Heart left ventricle (tissue), 16 donors: Measurements from ENCODE around the gene RIMS4. TPM values are rescaled to one million over a fixed set of nuclear protein-coding genes. Genes with fewer than 3 reads are reported as not detected.

Source experiments
- ATAC-seq, 4 donors: fragments of 200-7000 bp; cut with Tn5 transposase; one replicate each; pipeline ENCODE4 v1.9.1; 2020 to 2022; ENCODE audit warnings: moderate library complexity in 4 of 4, mild to moderate bottlenecking in 3 of 4, moderate number of reproducible peaks in 1 of 4
- DNase-seq, 5 donors: peaks; one replicate each; pipeline ENCODE4 v3.0.0-alpha.2; 2020
- H3K27ac ChIP-seq, 12 donors: fragments of 200-600 bp; sonication (generic) in 4 of 12; one replicate each; pipeline versions ENCODE4 v1.5.0 to v1.8.0; 2016 to 2022; ENCODE audit warnings: mild to moderate bottlenecking in 2 of 12
- H3K27me3 ChIP-seq, 9 donors: fragments of 200-600 bp; sonication (generic) in 2 of 9; one replicate each; pipeline versions ENCODE4 v1.5.1 to v1.8.0; 2016 to 2022; ENCODE audit warnings: mild to moderate bottlenecking in 3 of 9
- H3K36me3 ChIP-seq, 9 donors: fragments of 200-600 bp; sonication (generic) in 2 of 9; one replicate each; pipeline versions ENCODE4 v1.5.0 to v1.8.0; 2018 to 2022; ENCODE audit warnings: mild to moderate bottlenecking in 2 of 9
- H3K4me1 ChIP-seq, 12 donors: fragments of 200-600 bp; sonication (generic) in 4 of 12; one replicate each; pipeline versions ENCODE4 v1.5.0 to v1.8.0; 2016 to 2022; ENCODE audit warnings: mild to moderate bottlenecking in 3 of 12
- H3K4me3 ChIP-seq, 12 donors: fragments of 200-600 bp; sonication (generic) in 4 of 12; one replicate each; pipeline versions ENCODE4 v1.5.0 to v1.8.0; 2017 to 2022; ENCODE audit warnings: mild to moderate bottlenecking in 9 of 12, moderate library complexity in 4 of 12
- H3K9me3 ChIP-seq, 12 donors: fragments of 200-600 bp; sonication (generic) in 4 of 12; one replicate each; pipeline versions ENCODE4 v1.5.0 to v1.8.0; 2016 to 2022; ENCODE audit warnings: mild to moderate bottlenecking in 1 of 12
- POLR2A ChIP-seq, 2 donors: fragments of 450-650 bp; IDR thresholded peaks; one replicate each; pipeline ENCODE4 v1.6.1; 2017; ENCODE audit warnings: antibody characterized with exemption in 2 of 2, mild to moderate bottlenecking in 2 of 2, moderate library complexity in 2 of 2
- WGBS, 4 donors: extraction: QIAGEN DNeasy Blood & Tissue Kit in 2 of 4; methylation state at CpG; one replicate each; pipeline versions ENCODE4 v1.1.5 to v1.1.7; 2013 to 2018; 5-methylcytosine and 5-hydroxymethylcytosine counted together
- intact Hi-C, 10 donors: fragments of 100-400 bp; cut with DNase I; formaldehyde crosslinking; loops; one replicate each; pipeline versions ENCODE4 v1.11.1 to v1.14.2; 2022
- polyA plus RNA-seq, 2 donors: library from polyadenylated mRNA; stranded (reverse); fragments of 200-250 nt; gene quantifications; one replicate each; pipeline ENCODE4 v1.2.3, GENCODE V29; 2013
- total RNA-seq, 9 donors: library from RNA; depleted of rRNA in 2 of 9; stranded (reverse); fragments of >200 nt in 2 of 9; fragmentation: NEBNext Ultra II Directional in 3 of 9; extraction: Animal tissue kit (Norgen Biotek cat#: 25700) in 3 of 9; gene quantifications; one replicate each; pipeline versions ENCODE4 v1.1.0 to v1.2.4, GENCODE V29; 2016 to 2023
- TF ChIP-seq, protein P1 (sequence below), 12 donors: fragments of 200-600 bp; sonication (generic) in 4 of 12; IDR thresholded peaks; one replicate each; pipeline versions ENCODE4 v1.5.0 to v1.8.0; 2018 to 2022; ENCODE audit warnings: antibody characterized with exemption in 12 of 12, mild to moderate bottlenecking in 5 of 12
- donor health status: ischemic (EF 13 %, LVEDD 7.1; RV severe dilation, severe dysfunction).
- donor health status: healthy with polysubstance abuse.
- donor health status: DM: no; HTN: yes; CAD: no.
- donor health status: DM: no; HTN: no; CAD: no.
- donor health status: ischemic (EF 25% LVEDD 6.9; RV normal size, moderate dysfunction).
- donor health status: ischemic (EF 25% LVEDD 5.7; RV mildly dilated, moderate dysfunction).
- donor health status: healthy.
- donor health status: DM: yes; HTN: yes; CAD: no.
- donor health status: ischemic (EF 35%, LVEDD 5.7; RV mildly dilated, moderate dysfunction).
- donor health status: nonischemic (EF 11% LVEDD 7.7; RV severe dilation, severe dysfunction).
- donor health status: DM: yes; HTN: yes; CAD: no.
- donor health status: PGD.
- donor health status: ischemic (EF 29% LVEDD 5.4; RV normal size, mild dysfunction).
- donor health status: nonischemic (EF 23%, LVEDD 6.1; RV moderate dilation, normal function).

RIMS4 gene
- total and polyA plus RNA-seq, 11 donors: 0.04 to 0.59 (median 0.11) TPM; not detected in 5

DNA sequence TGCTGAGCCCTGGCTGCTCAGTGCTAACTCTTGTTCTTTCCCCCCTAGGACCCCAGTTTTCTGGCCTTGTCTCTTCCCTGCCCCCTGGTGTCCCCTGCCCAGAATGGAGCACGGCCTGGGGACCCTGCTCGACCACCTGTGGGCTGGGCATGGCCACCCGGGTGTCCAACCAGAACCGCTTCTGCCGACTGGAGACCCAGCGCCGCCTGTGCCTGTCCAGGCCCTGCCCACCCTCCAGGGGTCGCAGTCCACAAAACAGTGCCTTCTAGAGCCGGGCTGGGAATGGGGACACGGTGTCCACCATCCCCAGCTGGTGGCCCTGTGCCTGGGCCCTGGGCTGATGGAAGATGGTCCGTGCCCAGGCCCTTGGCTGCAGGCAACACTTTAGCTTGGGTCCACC is 83.3 kb downstream of the RIMS4 start:
- no peak for DNase-seq
- no peak overlapping the region for H3K4me3 ChIP-seq
- ATAC-seq: no peak
- H3K27me3 ChIP-seq: no peaks in the 10 kb centered on the region
- H3K4me1 ChIP-seq: peaks cover 0 to 28% (median 9%) of the 10 kb centered on the region in 12 donors
- intact Hi-C loops: no loop called here
- H3K36me3 ChIP-seq: no peaks in the 10 kb centered on the region
- TF ChIP-seq, protein P1, sequence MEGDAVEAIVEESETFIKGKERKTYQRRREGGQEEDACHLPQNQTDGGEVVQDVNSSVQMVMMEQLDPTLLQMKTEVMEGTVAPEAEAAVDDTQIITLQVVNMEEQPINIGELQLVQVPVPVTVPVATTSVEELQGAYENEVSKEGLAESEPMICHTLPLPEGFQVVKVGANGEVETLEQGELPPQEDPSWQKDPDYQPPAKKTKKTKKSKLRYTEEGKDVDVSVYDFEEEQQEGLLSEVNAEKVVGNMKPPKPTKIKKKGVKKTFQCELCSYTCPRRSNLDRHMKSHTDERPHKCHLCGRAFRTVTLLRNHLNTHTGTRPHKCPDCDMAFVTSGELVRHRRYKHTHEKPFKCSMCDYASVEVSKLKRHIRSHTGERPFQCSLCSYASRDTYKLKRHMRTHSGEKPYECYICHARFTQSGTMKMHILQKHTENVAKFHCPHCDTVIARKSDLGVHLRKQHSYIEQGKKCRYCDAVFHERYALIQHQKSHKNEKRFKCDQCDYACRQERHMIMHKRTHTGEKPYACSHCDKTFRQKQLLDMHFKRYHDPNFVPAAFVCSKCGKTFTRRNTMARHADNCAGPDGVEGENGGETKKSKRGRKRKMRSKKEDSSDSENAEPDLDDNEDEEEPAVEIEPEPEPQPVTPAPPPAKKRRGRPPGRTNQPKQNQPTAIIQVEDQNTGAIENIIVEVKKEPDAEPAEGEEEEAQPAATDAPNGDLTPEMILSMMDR (IDR thresholded peaks at IDR 0.05): no peak
- TF ChIP-seq POLR2A (IDR thresholded peaks at IDR 0.05): no peak
- no peak overlapping the region for H3K27ac ChIP-seq
- 83 to 92% (median 87%) methylated on average over 9 to 11 of the region's 11 CpGs for WGBS, 4 donors
- no peaks in the 10 kb centered on the region for H3K9me3 ChIP-seq

DNA sequence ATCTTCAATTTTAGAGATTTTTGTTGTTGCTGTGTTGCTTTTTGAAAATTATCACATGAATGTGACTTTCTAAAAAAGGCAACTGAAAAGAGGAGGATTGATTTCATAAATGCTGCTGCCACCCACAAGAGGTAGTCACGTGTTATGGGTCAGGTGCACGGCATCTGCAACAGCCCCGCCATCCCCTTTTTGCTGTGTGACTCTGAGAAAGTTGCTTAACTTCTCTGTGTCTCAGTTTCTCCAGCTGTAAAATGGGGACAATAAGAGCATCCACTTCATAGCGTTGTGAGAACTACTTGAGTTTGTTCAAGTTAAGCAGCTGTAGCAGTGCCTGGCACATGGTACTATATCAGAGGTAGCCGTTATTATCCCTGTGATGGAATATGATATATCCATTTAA is 84.5 kb downstream of the RIMS4 start:
- no peak for TF ChIP-seq POLR2A (IDR thresholded peaks at IDR 0.05)
- H3K4me1 ChIP-seq: peaks cover 0 to 26% (median 9%) of the 10 kb centered on the region in 12 donors
- H3K9me3 ChIP-seq: no peaks in the 10 kb centered on the region
- H3K4me3 ChIP-seq: no peak overlapping the region
- no peaks in the 10 kb centered on the region for H3K27me3 ChIP-seq
- intact Hi-C loops: no loop called here
- WGBS, 4 donors: 72 to 86% (median 76%) methylated on average over 5 of the region's 5 CpGs
- no peak overlapping the region for H3K27ac ChIP-seq
- H3K36me3 ChIP-seq: no peaks in the 10 kb centered on the region
- DNase-seq (no peak), ATAC-seq (no peak)

DNA sequence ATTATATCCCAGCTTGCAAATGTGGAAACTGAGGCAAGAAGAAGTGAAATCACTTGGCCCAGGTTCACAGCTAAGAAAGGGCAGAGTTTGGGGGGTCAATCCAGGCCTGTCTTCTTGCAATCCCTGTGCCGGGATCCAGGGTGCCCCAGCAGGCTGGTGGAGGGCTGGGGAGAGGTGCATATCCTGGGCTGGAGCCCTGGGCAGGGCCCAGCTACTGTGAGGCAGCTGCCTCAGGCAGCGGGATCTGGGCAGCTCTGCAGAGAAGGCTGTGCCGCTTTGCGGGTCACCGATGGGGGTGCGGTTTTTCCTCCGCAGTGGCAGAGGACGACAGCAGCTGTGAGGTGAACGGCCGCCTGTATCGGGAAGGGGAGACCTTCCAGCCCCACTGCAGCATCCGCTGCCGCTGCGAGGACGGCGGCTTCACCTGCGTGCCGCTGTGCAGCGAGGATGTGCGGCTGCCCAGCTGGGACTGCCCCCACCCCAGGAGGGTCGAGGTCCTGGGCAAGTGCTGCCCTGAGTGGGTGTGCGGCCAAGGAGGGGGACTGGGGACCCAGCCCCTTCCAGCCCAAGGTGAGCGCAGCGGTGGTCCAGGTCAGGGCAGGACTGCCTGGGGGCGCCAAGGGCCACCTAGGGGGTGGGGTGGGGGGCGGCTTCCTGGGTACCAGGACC is 85.8 kb downstream of the RIMS4 start:
- Histone ChIP-seq H3K27ac (no peak overlapping the region), H3K27me3 (no peaks in the 10 kb centered on the region), H3K36me3 (no peaks in the 10 kb centered on the region), H3K9me3 (no peaks in the 10 kb centered on the region), H3K4me1 (peaks cover 0 to 28% (median 9%) of the 10 kb centered on the region in 12 donors), H3K4me3 (no peak overlapping the region)
- ATAC-seq (no peak), DNase-seq (peak in 1 of 5 donors; percentile 59)
- TF ChIP-seq, protein P1 (IDR thresholded peaks at IDR 0.05): no peak
- TF ChIP-seq POLR2A (IDR thresholded peaks at IDR 0.05): no peak
- 47 to 70% (median 58%) methylated on average over 16 to 26 of the region's 26 CpGs for WGBS, 4 donors
- intact Hi-C loops: no loop called here

DNA sequence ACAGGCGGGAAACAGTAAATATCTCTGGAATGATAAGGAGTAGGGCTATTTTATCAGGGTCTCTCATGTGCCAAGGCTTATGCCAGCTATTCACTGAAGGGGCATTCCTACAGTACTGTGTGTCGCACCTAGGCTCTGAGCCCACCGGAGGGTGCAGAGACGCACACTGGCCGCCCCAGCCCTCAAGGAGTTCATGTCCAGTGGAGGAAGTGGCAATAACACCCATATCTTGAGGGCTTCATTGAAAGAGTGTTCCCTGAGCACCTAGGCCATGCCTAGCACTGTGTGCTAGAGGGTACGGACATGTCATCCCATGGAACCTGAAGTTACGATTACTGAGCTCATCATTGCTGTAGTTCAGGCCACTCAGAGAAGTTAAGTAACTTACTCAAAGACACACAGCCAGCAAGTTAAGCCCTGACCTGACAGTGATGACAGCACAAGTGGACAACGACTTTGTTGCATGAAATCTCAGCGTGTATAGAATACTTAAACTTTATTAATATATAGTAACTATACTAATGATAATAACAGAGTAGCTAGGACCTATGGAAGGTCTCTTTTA is 86.5 kb downstream of the RIMS4 start:
- Histone ChIP-seq H3K4me1 (peaks cover 0 to 21% (median 6%) of the 10 kb centered on the region in 12 donors), H3K9me3 (no peaks in the 10 kb centered on the region), H3K36me3 (no peaks in the 10 kb centered on the region), H3K27me3 (no peaks in the 10 kb centered on the region), H3K4me3 (no peak overlapping the region), H3K27ac (no peak overlapping the region)
- no peak for ATAC-seq
- WGBS, 4 donors: 76 to 84% (median 82%) methylated on average over 9 of the region's 9 CpGs
- intact Hi-C loops: no loop called here
- TF ChIP-seq, protein P1 (IDR thresholded peaks at IDR 0.05): no peak
- no peak for TF ChIP-seq POLR2A (IDR thresholded peaks at IDR 0.05)
- peak in 1 of 5 donors; percentile 46 for DNase-seq
